A549 treated with AZD9567 at 1 μM for 4 hours (cell line): ENCODE measurements around the gene TOMM40L. TPM values are rescaled to one million over a fixed set of nuclear protein-coding genes. Genes with fewer than 3 reads are reported as not detected.

Experiments
- total RNA-seq: library from RNA; stranded (reverse); fragments of 200-300 nt; extraction: Qiagen RNA extraction; gene quantifications from 5 replicates; pipeline ENCODE4 v1.2.3, GENCODE V29; 2022; ENCODE audit not compliant: insufficient read depth

The TOMM40L gene
- 8.5 to 15.8 TPM (median 10.7 TPM) in 5 replicates for total RNA-seq

GRCh38 chr1:161225534-161226319, at the start of gene TOMM40L:
TSS of gene TOMM40L (plus strand) at chr1:161226060. CDS start at chr1:161226490, 430 bp downstream.

GRCh38 chr1:161177112-161177935, 48.5 kb upstream of the TOMM40L start, which contains the start of gene B4GALT3:
TSS of gene B4GALT3 (minus strand) at chr1:161177507. CDS start at chr1:161176060, 1,447 bp downstream.

DNA sequence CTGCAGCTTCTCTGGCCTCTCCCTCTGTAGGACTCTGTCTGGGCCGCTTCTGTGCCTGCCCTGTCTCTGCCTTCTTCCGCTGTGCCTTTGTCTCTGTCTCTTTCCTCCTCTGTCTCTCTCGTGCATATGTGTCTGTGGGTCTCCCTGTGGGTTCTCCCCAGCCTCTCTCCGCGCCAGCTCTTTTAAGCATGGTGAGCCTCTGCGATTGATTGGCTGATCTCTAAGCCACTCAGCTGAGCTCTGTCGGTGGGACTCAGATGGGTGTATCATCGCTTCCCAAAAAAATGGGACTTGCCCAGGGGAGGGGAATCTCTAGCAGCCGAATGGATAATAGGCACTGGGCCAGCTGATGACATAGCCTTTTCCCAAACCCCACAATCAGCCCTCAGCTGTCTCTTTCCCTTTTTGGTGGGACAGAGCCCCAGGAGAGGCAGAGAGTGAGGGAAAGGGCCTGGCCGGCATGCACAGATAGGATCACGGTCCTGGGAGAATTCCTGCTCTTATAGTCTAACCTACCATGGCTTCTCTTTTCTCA, 26.9 kb upstream of the TOMM40L start, which contains the start of gene ADAMTS4:
ADAMTS4 (minus strand) TSS at position 158 of the 535 bp plus-strand sequence. CDS start 427 bp downstream, outside the sequence.

DNA sequence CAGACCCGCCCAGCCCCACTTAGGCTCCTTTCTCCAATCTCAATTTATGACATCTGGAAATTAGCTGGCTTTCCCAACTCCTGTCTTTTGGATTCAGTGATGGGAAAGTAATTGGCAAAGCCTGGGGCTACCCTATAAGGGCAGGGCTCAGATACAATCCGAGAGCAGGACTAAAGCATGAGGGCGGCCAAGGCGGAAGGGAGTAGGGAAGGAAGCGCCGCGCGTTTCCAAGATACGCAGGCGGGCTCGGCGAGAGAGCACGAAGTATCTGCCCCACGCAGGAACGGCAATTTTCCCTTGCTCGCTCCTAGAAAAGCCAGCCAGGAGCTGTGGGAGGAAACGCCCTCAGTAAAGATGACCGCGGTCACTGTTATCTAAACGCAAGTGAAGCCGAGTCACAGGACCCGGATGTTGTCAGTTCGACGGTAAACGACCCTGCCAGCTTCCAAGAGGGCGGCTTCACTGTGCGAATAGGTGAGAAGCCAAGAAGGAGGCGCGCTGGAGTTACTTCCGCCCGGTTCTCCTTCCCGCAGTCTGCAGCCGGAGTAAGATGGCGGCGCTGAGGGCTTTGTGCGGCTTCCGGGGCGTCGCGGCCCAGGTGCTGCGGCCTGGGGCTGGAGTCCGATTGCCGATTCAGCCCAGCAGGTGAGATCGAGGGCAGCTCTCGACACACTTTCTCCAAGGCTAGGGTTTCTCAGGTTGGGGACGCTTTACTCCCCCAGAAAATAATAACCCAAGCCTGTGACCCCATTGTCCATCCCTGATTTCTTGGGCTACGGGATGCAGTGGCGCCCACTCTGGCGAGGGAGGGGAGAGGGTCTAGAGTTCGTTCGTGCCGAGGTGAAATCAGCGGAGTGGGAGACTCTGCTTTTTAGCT, 23.8 kb upstream of the TOMM40L start, which contains the start of gene NDUFS2:
NDUFS2 (plus strand) TSS at position 532 of the 877 bp plus-strand sequence; CDS start at position 551, 19 bp downstream.

DNA sequence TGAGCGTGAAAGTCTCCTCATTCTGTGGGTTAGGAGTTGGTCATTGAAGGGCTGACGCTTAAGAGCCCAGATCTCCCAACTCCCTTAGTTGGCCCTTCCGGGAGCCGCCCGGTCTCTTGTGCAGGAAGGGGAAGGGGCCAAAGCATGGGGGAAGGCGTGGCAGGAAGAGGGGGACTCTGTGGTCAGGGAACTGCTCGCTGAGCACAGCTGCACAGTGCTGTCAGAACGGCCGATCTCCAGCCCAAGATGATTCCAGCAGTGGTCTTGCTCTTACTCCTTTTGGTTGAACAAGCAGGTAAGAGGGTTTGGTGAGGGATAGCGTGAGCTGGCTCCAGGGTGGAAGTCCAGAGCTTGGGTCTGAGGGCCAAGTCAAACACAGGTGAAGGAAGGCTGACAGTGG, 10.8 kb upstream of the TOMM40L start, which contains the start of gene FCER1G:
FCER1G (plus strand) TSS at position 220 of the 400 bp plus-strand sequence; CDS start at position 247, 27 bp downstream.

DNA sequence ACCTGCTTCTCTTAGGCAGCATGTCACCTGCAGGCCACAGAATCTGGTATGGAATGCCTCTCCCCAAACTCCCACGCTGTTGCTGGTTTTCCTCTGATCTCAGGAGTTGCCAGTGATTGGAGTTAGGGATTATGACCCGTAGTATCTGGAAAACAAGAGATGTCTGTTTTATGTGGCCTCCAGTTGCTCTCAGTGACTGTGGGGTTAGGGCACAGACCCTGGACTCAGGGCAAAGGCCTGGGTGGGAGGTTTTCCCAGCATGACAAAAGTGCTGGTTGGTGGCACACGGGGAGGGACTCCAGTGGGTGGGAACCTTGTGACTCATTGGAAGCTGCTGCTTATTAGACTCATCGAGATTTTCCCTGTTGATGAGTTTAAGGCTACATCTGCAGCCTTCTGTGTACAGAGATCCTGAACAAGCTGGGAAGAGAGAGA, 12.2 kb downstream of the TOMM40L start, which contains the start of gene NR1I3:
NR1I3 (minus strand) TSS at position 165 of the 435 bp plus-strand sequence. CDS start 1,638 bp downstream, outside the sequence.

DNA sequence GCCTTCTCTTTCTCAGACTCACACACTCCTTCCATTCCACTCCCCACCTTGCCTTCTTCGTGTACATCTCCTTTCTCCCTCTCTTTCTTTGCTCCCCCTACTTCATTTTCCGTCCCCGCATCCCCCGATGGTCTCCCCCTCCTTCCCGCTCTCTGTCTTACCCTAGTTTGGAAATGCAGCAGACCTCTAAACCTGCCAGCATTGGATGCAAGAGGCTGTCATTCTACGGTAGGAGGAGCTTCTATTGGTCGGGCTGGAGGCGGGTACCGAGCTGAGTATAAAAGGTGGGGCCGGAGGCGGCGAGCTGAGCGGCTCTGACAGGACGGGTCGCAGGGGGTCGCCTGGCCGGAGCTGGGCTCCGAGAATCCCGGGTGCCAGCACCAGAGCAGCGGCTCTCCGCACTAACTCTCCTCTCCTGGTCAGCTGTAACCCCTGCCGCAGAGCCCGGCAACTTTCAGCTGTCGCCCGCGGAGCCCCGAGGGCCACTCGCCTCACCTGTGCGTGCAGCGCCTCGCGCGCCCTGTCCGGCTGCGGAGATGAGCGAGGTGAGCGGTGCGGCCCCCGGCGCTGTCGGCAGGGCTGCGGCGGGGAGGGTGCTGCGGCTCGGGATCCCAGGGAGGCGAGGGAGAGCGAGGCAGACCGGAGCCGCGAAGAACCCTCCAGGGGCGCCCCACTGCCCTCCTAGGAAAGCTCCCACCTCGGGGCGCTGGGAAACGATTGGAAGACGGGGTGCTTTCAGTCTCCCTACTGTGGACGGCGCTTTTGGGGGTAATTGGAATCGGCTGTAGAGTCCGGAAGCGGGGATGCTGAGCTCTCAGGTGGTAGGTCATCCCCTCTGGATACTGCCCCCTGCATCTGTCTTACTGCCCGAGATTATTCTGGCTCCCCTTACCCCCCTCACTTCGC, 32.8 kb downstream of the TOMM40L start, which contains the start of gene PCP4L1:
PCP4L1 (plus strand) TSS at position 307 of the 906 bp plus-strand sequence; CDS start at position 537, 230 bp downstream.

Other genes with a start within 250 kb of the TOMM40L start
- gene F11R, start 204.9 kb upstream of the TOMM40L start, total RNA-seq = 42.6 to 53.0 TPM (median 51.4 TPM) in 5 replicates
- 0.21 to 0.50 TPM (median 0.36 TPM) in 4 of 5 replicates, not detected in the other for gene TSTD1, start 187.1 kb upstream of the TOMM40L start, total RNA-seq
- 44.7 to 50.9 TPM (median 49.1 TPM) in 5 replicates for gene USF1, start 180.1 kb upstream of the TOMM40L start, total RNA-seq
- gene ARHGAP30, start 156.2 kb upstream of the TOMM40L start, total RNA-seq = 0.05 to 0.11 TPM (median 0.09 TPM) in 4 of 5 replicates, not detected in the other
- 0.82 to 1.6 TPM (median 1.5 TPM) in 5 replicates for gene NECTIN4, start 136.5 kb upstream of the TOMM40L start, total RNA-seq
- gene KLHDC9, start 127.7 kb upstream of the TOMM40L start, total RNA-seq = 1.3 to 3.0 TPM (median 1.7 TPM) in 4 of 5 replicates, not detected in the other
- 104 to 114 TPM (median 107 TPM) in 5 replicates for gene PFDN2, start 108.0 kb upstream of the TOMM40L start, total RNA-seq
- 19.5 to 32.3 TPM (median 30.3 TPM) in 5 replicates for gene NIT1, start 108.0 kb upstream of the TOMM40L start, total RNA-seq
- gene DEDD, start 93.4 kb upstream of the TOMM40L start, total RNA-seq = 26.9 to 31.1 TPM (median 29.9 TPM) in 5 replicates
- 83.6 to 117 TPM (median 85.0 TPM) in 5 replicates for gene UFC1, start 72.1 kb upstream of the TOMM40L start, total RNA-seq
- 20.4 to 25.2 TPM (median 21.7 TPM) in 5 replicates for gene USP21, start 66.6 kb upstream of the TOMM40L start, total RNA-seq
- 13.4 to 18.9 TPM (median 16.2 TPM) in 5 replicates for gene PPOX, start 59.6 kb upstream of the TOMM40L start, total RNA-seq
- 20.0 to 28.4 TPM (median 27.3 TPM) in 5 replicates for gene B4GALT3, start 48.6 kb upstream of the TOMM40L start, total RNA-seq
- gene ADAMTS4, start 27.0 kb upstream of the TOMM40L start, total RNA-seq = 0.01 to 0.03 TPM in 2 of 5 replicates, not detected in the others
- gene NDUFS2, start 23.7 kb upstream of the TOMM40L start, total RNA-seq = 76.0 to 87.5 TPM (median 80.1 TPM) in 5 replicates
- 0.16 to 0.32 TPM (median 0.27 TPM) in 4 of 5 replicates, not detected in the other for gene FCER1G, start 10.8 kb upstream of the TOMM40L start, total RNA-seq
- 32.6 TPM in 1 of 5 replicates, not detected in the others for gene APOA2, start 2.4 kb upstream of the TOMM40L start, total RNA-seq
- 0.07 TPM in 1 of 5 replicates, not detected in the others for gene NR1I3, start 12.1 kb downstream of the TOMM40L start, total RNA-seq
- gene PCP4L1, start 32.7 kb downstream of the TOMM40L start, total RNA-seq = 0.06 to 0.13 TPM in 2 of 5 replicates, not detected in the others
- 0.18 to 0.26 TPM (median 0.23 TPM) in 4 of 5 replicates, not detected in the other for gene MPZ, start 83.9 kb downstream of the TOMM40L start, total RNA-seq
- 238 to 251 TPM (median 247 TPM) in 5 replicates for gene SDHC, start 88.3 kb downstream of the TOMM40L start, total RNA-seq
- 0.18 to 0.44 TPM (median 0.26 TPM) in 3 of 5 replicates, not detected in the others for gene CFAP126, start 141.8 kb downstream of the TOMM40L start, total RNA-seq